Measurements from ENCODE around the gene DEXI.
A peak's percentile ranks its signal among the peaks of the same experiment; 100 is the strongest.
"Not testable (repeated sequence)": the region's sequence is repeated elsewhere in the genome, so short reads cannot be mapped to it uniquely, and the experiment has no call there.

Gene DEXI

DNA sequence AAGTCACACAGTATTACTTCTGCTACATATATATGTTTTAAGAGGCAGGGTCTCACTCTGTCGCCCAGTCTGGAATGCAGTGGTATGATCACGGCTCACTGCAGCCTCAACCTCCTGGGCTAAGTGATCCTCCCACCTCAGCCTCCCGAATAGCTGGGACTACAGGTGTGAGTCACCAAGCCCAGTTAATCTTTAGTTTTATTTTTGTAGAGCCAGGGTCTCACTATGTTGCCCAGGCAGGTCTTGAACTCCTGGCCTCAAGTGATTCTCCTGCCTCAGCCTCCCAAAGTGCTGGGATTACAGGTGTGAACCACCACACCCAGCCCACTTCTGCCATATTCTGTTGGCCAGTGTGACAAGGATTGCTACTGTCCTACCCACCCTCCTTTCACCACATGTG is 17.0 kb downstream of the DEXI start:
- not testable (repeated sequence) for DNase-seq

DNA sequence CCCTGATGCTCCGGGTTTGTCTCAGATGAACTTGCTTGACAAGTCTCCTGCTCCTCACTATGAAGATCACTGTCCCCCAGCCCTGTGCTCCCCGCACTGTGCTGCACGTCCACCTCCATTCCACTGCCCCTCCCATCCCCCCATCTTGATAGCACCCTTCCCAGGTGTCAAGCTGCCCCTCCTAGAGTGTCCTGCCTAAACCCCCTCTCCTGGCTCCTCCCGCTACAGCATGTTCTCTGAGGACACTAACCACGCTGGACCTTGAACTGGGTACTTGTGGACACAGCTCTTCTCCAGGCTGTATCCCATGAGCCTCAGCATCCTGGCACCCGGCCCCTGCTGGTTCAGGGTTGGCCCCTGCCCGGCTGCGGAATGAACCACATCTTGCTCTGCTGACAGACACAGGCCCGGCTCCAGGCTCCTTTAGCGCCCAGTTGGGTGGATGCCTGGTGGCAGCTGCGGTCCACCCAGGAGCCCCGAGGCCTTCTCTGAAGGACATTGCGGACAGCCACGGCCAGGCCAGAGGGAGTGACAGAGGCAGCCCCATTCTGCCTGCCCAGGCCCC is 18.5 kb downstream of the DEXI start:
- no peak for DNase-seq

DNA sequence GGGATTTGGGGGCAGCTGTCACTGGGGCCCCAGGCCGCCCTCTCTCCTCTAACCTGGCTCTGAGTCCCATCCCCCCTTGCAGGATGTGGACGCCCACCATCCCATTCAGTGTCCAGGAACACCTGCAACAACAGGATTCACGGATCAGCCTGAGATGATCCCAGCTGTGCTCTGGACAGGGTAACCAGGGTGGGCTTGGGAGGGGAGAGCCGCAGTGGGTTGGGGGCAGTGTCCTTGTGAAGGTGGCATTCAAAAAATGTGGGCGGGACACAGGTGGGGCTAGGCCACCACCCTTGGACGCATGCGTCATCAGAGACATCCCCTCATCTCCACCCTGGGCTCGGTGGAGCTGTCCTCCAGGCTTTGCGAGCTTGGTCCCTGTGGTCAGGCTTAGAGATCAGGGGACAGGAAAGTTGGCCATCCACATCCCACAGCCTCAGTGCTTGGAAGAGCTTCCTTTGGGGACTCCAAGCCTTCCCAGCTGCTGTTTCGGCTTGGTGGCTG is 19.1 kb downstream of the DEXI start:
- no peak for DNase-seq

DNA sequence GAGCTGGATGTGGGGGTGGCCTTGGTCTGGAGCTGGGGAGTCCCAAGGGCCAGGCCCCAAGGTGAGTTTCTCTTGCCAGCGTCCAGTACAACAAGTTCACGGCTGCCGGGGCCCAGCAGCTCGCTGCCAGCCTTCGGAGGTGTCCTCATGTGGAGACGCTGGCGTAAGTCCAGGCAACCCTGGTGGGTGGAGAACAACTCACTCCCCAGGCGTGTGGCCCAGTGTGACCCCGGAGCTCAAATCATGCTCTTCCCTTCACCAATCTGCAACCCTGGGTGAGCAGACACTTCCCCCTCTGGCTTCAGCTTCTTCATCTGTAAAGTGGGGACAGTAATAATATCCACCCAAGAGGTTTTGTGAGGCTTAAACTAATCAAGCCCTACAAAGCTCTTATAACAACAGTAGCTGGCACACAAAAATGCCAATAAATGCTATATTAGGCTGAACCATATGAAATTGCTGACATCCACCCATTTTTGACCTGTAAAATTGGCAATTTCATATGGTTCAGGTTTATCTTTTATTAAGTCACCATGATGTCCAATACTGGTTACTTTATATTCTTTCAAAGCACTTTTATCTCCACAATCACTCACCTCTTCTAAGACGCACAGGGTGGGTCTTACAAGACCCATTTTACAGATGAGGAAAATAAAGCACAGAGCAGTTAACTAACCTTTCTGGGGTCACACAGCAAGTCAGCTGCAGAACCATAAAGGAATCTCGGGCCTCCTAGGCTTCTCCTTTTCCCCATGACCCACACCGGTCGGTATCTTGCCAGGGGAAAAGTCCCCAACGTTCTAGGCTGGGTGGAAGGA is 19.7 kb downstream of the DEXI start:
- DNase-seq = no peak

DNA sequence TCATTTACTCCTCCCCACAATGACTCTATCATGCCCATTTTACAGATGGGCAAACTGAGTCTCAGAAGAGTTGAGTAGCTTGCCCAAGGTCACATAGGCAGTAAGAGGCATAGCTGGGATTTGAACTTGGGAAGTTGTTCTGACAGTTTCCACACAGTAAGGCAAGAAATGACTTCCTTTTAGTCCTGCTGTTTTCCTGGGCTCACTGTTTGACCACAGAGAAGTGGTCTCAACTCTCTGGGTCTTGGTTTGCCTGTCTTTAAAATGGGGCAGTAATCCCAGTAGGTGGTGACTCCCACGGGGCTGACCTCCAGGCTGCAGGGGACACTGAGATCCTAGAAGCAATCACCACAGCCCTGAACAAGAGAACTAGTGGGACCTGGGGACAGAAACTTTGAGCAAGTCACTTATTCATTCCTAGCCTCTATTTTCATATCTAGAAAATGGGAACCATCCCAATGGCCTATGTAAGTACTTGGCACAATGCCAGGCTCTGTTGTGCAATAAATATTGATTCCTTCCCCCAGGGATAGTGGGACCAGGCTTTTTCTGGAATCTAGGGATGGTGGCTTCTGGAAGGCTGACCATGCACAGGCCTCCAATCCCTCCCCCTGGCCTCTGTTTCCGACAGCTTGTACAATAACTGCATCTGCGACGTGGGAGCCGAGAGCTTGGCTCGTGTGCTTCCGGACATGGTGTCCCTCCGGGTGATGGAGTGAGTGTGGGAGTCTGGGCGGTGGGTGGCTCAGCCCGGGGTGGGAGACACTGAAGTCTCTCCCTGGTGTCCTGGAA is 20.5 kb downstream of the DEXI start:
- no peak for DNase-seq

DNA sequence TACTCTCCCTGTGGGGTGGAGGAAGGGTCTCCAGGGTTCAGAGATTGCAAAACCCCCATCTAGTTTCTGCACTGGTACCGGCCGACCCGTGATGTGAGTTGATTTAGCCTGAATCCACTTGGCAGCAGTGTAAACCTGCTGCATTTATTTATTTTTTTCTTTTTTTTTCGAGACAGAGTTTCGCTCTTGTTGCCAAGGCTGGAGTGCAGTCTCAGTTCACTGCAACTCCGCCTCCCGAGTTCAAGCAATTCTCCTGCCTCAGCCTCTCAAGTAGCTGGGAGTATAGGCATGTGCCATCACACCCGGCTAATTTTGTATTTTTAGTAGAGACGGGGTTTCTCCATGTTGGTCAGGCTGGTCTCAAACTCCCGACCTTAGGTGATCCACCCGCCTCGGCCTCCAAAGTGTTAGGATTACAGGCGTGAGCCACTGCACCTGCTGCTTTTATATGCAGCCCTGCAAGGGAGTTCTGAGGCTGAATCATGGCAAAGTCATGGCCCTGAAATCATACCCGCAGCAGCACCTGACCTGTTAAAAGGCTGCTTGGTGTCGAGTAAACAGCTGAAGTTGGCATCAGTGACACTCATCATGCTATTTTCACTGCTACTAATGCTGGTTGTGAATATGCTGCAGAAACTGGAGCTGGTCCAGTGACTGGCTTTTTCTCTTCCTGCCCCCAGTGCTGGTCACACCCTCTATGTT is 21.4 kb downstream of the DEXI start:
- DNase-seq = no peak

DNA sequence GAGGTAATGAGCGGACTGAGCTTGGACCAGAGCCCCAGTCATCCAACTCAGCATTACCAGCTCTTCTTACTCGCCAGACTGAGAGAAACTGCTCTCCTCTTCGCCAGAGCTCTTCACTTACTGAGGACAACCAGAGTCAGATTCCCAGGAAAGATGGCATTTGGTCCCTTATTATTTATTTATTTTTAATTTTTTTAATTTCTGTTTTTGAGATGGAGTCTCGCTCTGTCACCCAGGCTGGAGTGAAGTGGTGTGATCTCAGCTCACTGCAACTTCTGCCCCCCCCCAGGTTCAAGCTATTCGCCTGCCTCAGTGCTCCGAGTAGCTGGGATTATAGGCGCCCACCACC is 23.3 kb downstream of the DEXI start:
- no peak for DNase-seq

DNA sequence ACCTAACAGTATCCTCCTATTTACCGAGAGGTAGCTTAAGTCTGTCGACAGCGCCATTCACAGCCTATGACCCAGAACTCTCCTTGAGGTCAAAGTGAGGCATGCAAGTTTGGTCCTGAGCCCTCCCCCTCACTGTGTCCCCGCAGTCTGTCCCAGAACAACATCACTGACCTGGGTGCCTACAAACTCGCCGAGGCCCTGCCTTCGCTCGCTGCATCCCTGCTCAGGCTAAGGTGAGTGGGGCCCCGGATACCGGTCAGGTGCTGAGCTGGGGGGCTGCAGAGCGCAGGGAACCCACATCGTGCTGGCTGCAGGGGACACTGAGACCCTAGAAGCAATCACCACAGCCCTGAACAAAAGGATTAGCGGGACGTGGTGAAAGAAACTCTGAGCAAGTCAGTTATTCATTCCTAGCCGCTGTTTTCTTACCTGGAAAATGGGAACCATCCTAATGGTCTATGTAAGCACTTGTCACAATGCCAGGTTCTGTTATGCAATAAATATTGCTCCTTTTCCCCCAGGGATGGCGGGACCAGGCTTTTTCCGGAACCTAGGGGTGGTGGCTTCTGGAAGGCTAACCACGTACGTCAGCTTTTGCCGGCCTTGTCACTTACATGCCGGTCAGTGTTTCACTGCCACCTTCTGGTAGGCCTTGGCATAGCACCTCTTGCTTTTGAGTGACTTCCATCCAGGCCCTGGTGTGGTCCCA is 23.8 kb downstream of the DEXI start:
- DNase-seq = peak; percentile 97

DNA sequence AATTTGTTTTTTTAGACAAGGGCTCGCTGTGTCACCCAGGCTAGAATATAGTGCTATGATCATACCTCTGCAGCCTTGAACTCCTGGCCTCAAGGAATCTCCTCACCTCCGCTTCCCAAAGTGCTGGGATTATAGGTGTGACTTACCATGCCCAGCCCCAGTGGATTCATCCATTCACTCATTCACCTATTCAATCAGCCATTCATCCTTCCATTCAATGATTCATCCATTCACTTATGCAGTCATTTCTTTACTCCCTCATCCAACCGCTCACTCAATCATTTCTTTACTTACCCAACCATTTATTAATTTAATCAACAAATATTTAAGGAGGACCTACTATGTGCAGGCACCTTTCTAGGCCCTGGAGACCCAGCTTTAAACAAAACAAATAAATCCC is 25.7 kb downstream of the DEXI start:
- no peak for DNase-seq

DNA sequence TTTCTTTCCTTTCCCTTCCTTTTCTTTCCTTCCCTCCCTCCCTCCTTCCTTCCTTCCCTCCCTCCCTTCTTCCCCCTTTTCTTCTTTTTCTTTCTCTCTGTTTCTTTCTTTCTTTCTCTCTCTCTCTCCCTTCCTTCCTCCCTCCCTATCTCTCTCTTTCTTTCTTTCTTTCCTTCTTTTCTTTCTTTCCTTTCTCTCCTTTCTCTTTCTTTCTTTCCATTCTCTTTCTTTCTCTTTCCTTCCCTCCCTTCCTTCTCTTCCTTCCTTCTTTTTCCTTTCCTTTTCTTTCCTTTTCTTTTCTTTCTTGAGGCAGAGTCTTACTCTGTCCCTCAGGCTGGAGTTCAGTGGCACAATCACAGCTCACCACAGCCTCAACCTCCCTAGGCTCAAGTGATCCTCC is 31.0 kb downstream of the DEXI start:
- no peak for DNase-seq

DNA sequence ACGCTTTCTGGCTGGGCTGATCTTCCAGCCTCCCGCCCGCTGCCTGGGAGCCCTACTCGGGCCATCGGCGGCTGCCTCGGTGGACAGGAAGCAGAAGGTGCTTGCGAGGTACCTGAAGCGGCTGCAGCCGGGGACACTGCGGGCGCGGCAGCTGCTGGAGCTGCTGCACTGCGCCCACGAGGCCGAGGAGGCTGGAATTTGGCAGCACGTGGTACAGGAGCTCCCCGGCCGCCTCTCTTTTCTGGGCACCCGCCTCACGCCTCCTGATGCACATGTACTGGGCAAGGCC is 34.6 kb downstream of the DEXI start:
- DNase-seq = no peak

DNA sequence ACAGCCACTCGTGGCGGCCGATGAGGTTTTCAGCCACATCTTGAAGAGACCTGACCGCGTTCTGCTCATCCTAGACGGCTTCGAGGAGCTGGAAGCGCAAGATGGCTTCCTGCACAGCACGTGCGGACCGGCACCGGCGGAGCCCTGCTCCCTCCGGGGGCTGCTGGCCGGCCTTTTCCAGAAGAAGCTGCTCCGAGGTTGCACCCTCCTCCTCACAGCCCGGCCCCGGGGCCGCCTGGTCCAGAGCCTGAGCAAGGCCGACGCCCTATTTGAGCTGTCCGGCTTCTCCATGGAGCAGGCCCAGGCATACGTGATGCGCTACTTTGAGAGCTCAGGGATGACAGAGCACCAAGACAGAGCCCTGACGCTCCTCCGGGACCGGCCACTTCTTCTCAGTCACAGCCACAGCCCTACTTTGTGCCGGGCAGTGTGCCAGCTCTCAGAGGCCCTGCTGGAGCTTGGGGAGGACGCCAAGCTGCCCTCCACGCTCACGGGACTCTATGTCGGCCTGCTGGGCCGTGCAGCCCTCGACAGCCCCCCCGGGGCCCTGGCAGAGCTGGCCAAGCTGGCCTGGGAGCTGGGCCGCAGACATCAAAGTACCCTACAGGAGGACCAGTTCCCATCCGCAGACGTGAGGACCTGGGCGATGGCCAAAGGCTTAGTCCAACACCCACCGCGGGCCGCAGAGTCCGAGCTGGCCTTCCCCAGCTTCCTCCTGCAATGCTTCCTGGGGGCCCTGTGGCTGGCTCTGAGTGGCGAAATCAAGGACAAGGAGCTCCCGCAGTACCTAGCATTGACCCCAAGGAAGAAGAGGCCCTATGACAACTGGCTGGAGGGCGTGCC is 35.1 kb downstream of the DEXI start:
- DNase-seq = no peak

DNA sequence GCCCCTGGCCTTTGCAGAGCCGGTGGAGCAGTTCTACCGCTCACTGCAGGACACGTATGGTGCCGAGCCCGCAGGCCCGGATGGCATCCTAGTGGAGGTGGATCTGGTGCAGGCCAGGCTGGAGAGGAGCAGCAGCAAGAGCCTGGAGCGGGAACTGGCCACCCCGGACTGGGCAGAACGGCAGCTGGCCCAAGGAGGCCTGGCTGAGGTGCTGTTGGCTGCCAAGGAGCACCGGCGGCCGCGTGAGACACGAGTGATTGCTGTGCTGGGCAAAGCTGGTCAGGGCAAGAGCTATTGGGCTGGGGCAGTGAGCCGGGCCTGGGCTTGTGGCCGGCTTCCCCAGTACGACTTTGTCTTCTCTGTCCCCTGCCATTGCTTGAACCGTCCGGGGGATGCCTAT is 35.8 kb downstream of the DEXI start:
- no peak for DNase-seq

DNA sequence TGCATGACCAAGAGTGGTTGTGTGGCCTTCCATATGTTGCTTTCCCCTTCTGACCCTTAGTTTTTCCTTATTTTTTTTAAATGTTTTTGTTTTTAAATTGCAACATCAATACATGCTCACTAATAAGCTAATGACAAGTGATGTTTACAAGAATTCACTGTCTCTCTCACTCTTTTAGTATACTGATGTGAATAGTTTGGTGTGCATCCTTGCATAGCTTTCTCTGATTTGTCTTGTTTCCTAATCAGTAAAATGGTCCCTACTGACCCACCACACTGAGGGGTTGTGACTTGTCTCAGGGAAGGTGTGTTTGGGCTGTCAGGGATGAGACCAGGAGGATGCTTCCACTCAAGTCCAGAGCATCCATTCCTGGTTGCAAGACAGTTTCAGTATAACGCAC is 39.3 kb downstream of the DEXI start:
- DNase-seq = no peak

DNA sequence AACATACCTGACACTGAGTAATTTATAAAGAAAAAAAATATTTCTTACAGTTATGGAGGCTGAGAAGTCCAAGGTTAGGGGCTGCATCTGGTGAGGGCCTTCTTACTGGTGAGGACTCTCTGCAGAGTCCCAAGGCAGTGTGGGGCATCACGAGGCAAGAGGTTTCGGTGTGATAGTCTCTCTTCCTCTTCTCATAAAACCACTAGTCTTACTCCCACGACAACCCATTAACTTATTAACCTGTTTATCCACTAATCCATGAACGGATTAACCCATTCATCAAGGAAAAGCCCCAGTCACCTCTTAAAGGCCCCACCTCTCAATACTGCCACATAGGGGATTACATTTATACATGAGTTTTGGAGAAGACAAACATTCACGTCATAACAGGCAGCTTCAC is 45.1 kb downstream of the DEXI start:
- no peak for DNase-seq

DNA sequence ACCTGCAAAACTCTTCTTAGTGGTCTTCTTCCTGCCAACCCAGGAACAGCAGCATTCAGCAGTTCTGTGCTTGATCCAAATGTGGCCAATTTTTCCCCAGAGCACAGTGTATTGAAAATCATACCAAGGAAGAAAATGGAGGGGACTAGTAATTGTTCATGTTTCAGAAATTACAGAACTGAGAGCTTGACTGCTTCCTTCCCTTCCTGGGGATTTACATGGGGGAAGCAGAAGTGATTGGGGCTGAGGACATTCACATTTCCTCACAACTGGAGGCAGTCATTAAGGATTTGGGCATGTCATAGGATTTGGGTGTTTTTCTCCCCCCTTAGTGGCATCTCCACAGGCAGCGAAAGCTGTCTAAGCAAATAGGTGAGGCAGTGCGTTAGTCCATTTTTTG is 45.5 kb downstream of the DEXI start:
- DNase-seq = no peak

DNA sequence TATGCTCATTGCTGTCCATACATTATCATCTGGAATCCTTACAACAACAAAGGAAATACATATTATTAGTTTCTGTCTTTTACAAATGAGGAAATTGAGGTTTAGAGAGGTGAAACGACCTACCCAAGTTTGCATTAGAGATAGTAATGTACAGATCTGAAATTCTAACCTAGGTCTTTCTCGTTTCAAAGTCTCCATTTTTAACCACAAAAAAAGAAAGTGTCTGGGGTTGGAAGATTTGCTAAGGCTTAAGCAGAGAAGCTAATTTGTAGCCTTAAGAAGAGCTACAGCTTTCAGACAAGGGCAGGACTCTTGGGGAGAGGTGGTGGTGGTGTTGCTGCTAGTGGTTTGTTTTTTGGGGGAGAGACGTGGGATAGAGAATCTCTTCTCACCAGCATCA is 46.1 kb downstream of the DEXI start:
- DNase-seq = no peak

DNA sequence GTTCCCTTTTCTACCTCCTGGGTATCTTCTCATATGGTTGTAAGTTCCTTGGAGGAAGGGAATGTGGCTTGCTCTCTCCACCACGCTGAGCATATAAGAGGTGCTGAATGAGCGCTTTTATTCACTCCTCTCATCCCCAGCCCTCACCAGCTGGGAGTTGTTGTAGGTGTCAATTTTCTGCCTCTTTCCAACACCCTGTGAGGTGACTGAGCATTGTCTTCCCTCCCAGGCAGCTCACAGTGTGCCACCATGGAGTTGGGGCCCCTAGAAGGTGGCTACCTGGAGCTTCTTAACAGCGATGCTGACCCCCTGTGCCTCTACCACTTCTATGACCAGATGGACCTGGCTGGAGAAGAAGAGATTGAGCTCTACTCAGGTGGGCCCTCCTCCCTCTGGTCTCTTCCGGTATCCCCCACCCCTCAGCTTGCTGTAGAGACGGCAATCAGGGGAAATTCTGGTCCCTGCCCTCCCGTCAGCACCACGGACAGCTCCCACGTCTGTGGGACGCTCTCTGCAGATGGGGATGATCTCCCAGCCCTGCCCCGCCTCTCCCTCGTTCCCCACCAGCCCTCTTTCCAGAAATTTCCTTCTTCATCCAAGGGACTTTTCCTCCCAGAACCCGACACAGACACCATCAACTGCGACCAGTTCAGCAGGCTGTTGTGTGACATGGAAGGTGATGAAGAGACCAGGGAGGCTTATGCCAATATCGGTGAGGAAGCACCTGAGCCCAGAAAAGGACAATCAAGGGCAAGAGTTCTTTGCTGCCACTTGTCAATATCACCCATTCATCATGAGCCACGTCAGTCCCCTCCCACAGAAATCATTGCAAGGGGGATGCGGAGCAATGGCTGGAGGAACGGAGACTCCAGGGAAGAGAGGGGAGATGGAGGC is 47.0 kb downstream of the DEXI start:
- peak; percentile 83 for DNase-seq

DNA sequence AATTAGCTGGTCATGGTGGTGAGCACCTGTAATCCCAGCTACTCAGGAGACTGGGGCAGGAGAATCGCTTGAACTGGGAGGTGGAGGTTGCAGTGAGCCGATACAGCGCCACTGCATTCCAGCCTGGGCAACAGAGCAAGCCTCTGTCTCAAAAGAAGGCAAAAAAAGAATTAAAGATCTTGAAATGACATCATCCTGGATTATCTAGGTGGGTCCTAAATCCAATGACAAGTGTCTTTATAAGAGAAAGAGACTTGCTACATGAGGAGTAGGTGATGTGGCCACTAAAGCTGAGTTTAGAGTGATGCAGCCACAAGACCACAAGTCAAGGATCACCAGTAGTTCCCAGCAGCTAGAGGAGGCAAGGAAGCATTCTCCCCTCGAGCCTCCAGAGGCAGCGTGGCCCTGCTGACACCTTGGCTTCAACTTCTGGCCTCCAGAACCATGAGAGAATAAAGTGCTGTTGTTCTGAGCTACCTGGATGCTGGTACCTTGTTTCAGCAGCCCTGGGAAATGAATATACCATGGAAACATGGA is 49.4 kb downstream of the DEXI start:
- no peak for DNase-seq

DNA sequence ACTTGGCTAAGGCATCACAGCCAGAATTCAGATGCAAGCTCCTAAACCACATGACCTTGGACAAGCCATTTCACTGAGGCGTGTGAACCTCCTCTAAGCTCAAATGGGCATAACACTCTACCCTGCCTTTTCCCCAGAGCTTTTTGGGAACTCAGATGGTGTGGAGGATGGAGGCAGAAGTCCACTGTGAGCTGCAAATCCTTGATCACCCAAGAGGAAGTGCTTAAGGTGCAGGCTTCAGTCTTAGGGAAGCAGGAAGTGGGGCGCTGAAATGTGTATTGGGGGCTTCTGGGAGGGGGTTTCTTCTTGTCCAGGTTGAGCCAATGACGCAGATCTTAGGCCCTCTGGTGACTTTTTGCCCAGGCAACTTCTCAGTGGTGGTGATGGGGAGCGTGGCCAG is 52.4 kb downstream of the DEXI start:
- DNase-seq = no peak

All from islet precursor cell (in vitro differentiated cells).